ENCODE data around the gene PLXNC1. TPM values are rescaled to one million over a fixed set of nuclear protein-coding genes. Genes with fewer than 3 reads are reported as not detected.

PLXNC1 gene
- total and polyA plus RNA-seq, 9 of the 15 experiments (the other 6 are each of a cell fraction or from before 2014, with no cell fraction given): 0.08 to 0.87 (median 0.28) TPM

DNA sequence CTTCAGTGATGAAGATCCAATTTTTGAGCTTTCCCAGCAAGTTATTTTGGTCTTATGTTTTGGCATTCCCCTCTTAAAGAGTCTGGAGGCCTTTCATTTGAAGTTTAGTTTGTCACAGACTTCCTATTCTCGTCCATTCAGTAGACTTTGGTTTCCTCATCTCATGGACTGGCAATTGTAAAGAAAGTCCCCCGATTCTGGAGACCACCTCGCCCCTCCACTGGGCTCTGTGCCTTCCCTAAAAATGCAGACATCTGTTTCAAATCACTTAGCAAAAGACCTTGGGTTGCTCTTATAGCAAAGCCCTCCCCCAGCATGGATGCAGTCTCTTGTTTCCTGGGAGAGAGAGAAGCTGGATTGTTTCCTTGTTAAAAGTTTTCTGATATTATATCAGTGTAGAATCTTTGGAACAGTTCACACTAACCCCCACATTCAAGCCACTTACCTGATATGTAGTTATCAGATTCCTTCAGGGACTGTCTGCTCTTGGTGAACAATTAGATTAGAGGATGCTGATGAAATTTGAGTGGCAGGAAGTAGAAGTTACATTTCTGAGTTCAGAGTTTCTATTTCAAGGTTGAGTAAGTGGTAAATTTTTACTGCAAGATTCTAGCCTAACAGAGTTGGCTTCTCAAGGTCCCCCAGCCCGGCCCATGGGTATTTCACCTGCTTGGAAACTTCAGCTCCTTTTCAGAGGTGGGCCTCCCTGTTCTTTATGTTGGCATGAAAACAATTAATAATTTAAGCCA lies 56.3 kb downstream of the PLXNC1 start:
- WGBS (ENCODE audit: insufficient coverage, low coverage, missing lambda C conversion rate): 14% methylated on average over 4 of the region's 4 CpGs
- no peaks in the 10 kb centered on the region for H3K9me3 ChIP-seq (replicated peaks; ENCODE audit: control insufficient read depth, insufficient read depth, low read depth, low read length)
- no TSS peak for BruUV-seq (replicated peaks)
- no peaks in the 10 kb centered on the region for H3K79me2 ChIP-seq (ENCODE audit: control insufficient read depth, insufficient read depth, low read length)
- peaks cover 0 to 26% of the 10 kb centered on the region in 2 experiments; a peak in 3 of 5 replicates for H3K4me1 ChIP-seq (replicated peaks in 1 of 2; ENCODE audit: control insufficient read depth in 2 of 2, insufficient read depth in 2 of 2, low read length in 2 of 2)
- no peak overlapping the region; the same call in 2 of the 3 replicates for H3K27ac ChIP-seq (ENCODE audit: extremely low read depth, low read depth, low read length)
- H3K36me3 ChIP-seq (ENCODE audit: control insufficient read depth, insufficient read depth, low read length): no peaks in the 10 kb centered on the region
- no peaks in the 10 kb centered on the region for H3K9me1 ChIP-seq (ENCODE audit: control insufficient read depth, insufficient read depth, low read length)
- no peak for FAIRE-seq
- in situ Hi-C loops (cut with MboI): no loop called here
- DNase-seq (ENCODE audit: extremely low read depth in 1 of 4, low spot score in 3 of 4): peak in 1 of 4 experiments; percentile 28
- H4K20me1 ChIP-seq (replicated peaks; ENCODE audit: control insufficient read depth, insufficient read depth, low read length): no peaks in the 10 kb centered on the region
- intact Hi-C loops (cut with micrococcal nuclease): no loop called here
- ChIA-PET CTCF (ENCODE audit: low intra/inter-chr PET ratio) (no interaction called here), POLR2A (interaction anchor here (0.6 kb wide), 1 partner anchor 1381 kb away, joined by 3 read pairs; no protein-coding TSS in a partner anchor)
- no peak overlapping the region for H3K4me2 ChIP-seq (ENCODE audit: insufficient read depth, low read length)
- no peak overlapping the region for H3K4me3 ChIP-seq
- no peaks in the 10 kb centered on the region for H3K27me3 ChIP-seq (ENCODE audit: control insufficient read depth in 2 of 2, insufficient read depth in 2 of 2, low read length in 2 of 2)
- ATAC-seq: no peak
- no peak overlapping the region for H2AFZ ChIP-seq (ENCODE audit: low read depth, low read length)
- H3K9ac ChIP-seq (ENCODE audit: insufficient read depth in 1 of 2, low read depth in 2 of 2, low read length in 2 of 2): no peak overlapping the region
- TF ChIP-seq EP300 (IDR thresholded peaks at IDR 0.05; ENCODE audit: low read length): peak; percentile 58
- TF ChIP-seq TSC22D4 (tag; IDR thresholded peaks at IDR 0.05): no peak
- 0 out of 2 replicates have a peak, but pooled peaks have one; percentile 18 for TF ChIP-seq ETV1 (tag; conservative IDR thresholded peaks at IDR 0.05; ENCODE audit: low read depth)
- TF ChIP-seq TAL1 (IDR thresholded peaks at IDR 0.05): peak; percentile 60
- no peak for TF ChIP-seq ZBED1 (IDR thresholded peaks at IDR 0.05)
- TF ChIP-seq, protein P1, sequence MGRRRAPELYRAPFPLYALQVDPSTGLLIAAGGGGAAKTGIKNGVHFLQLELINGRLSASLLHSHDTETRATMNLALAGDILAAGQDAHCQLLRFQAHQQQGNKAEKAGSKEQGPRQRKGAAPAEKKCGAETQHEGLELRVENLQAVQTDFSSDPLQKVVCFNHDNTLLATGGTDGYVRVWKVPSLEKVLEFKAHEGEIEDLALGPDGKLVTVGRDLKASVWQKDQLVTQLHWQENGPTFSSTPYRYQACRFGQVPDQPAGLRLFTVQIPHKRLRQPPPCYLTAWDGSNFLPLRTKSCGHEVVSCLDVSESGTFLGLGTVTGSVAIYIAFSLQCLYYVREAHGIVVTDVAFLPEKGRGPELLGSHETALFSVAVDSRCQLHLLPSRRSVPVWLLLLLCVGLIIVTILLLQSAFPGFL (CRISPR knock-in tag; IDR thresholded peaks at IDR 0.05): no peak
- TF ChIP-seq, protein P2, sequence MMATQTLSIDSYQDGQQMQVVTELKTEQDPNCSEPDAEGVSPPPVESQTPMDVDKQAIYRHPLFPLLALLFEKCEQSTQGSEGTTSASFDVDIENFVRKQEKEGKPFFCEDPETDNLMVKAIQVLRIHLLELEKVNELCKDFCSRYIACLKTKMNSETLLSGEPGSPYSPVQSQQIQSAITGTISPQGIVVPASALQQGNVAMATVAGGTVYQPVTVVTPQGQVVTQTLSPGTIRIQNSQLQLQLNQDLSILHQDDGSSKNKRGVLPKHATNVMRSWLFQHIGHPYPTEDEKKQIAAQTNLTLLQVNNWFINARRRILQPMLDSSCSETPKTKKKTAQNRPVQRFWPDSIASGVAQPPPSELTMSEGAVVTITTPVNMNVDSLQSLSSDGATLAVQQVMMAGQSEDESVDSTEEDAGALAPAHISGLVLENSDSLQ (IDR thresholded peaks at IDR 0.05): peak; percentile 83
- TF ChIP-seq, protein P3, sequence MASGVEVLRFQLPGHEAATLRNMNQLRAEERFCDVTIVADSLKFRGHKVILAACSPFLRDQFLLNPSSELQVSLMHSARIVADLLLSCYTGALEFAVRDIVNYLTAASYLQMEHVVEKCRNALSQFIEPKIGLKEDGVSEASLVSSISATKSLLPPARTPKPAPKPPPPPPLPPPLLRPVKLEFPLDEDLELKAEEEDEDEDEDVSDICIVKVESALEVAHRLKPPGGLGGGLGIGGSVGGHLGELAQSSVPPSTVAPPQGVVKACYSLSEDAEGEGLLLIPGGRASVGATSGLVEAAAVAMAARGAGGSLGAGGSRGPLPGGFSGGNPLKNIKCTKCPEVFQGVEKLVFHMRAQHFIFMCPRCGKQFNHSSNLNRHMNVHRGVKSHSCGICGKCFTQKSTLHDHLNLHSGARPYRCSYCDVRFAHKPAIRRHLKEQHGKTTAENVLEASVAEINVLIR (CRISPR knock-in tag; IDR thresholded peaks at IDR 0.05): no peak
- TF ChIP-seq SETDB1 (IDR thresholded peaks at IDR 0.05; ENCODE audit: low read length): no peak
- TF ChIP-seq ZSCAN29 (IDR thresholded peaks at IDR 0.05): no peak
- TF ChIP-seq, protein P4, sequence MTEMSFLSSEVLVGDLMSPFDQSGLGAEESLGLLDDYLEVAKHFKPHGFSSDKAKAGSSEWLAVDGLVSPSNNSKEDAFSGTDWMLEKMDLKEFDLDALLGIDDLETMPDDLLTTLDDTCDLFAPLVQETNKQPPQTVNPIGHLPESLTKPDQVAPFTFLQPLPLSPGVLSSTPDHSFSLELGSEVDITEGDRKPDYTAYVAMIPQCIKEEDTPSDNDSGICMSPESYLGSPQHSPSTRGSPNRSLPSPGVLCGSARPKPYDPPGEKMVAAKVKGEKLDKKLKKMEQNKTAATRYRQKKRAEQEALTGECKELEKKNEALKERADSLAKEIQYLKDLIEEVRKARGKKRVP (CRISPR knock-in tag; IDR thresholded peaks at IDR 0.05): 0 out of 2 replicates have a peak, but pooled peaks have one; percentile 29
- peak; percentile 62; the same call in 1 of the 2 replicates for TF ChIP-seq ARID1B (IDR thresholded peaks at IDR 0.05)
- TF ChIP-seq, protein P5, sequence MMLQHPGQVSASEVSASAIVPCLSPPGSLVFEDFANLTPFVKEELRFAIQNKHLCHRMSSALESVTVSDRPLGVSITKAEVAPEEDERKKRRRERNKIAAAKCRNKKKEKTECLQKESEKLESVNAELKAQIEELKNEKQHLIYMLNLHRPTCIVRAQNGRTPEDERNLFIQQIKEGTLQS (IDR thresholded peaks at IDR 0.05): peak; percentile 18; the same call in 1 of the 2 replicates
- TF ChIP-seq, protein P5 (CRISPR knock-in tag; conservative IDR thresholded peaks at IDR 0.05): no peak
- peak; percentile 71; the same call in 1 of the 2 replicates for TF ChIP-seq TEAD4 (IDR thresholded peaks at IDR 0.05; ENCODE audit: low read length)
- TF ChIP-seq TEAD4 (CRISPR knock-in tag; IDR thresholded peaks at IDR 0.05; ENCODE audit: borderline replicate concordance): no peak
- peak; percentile 54 for TF ChIP-seq CBFA2T3 (IDR thresholded peaks at IDR 0.05)

Measured in K562 (cell line).